IMR-90 (cell line): ENCODE measurements around the gene BEAN1.

Source experiments
- CEBPB ChIP-seq: IDR thresholded peaks from 2 replicates; pipeline ENCODE4 v1.6.1; 2012; ENCODE audit warnings: low read depth, low read length, improper control_type of control experiment
- CTCF ChIP-seq: conservative IDR thresholded peaks from 2 replicates; pipeline ENCODE4 v1.5.1; 2012; ENCODE audit warnings: mild to moderate bottlenecking, low read depth, low read length, improper control_type of control experiment
- MAZ ChIP-seq: IDR thresholded peaks from 2 replicates; pipeline ENCODE4 v1.6.1; 2012; ENCODE audit warnings: low read depth, mild to moderate bottlenecking, low read length, improper control_type of control experiment, moderate library complexity, borderline replicate concordance
- POLR2A ChIP-seq: IDR thresholded peaks from 2 replicates; pipeline ENCODE4 v1.6.1; 2012; ENCODE audit warnings: mild to moderate bottlenecking, low read depth, low read length
- RFX5 ChIP-seq: IDR thresholded peaks from 2 replicates; pipeline ENCODE4 v1.8.0; 2012; ENCODE audit warnings: low read depth, mild to moderate bottlenecking, low read length, moderate library complexity

GRCh38 chr16:66402166-66402565 is 24.9 kb upstream of the BEAN1 start:
- TF ChIP-seq MAZ = no peak
- no peak for TF ChIP-seq CTCF
- no peak for TF ChIP-seq RFX5
- TF ChIP-seq POLR2A = no peak
- no peak for TF ChIP-seq CEBPB
